Anterior cingulate cortex (tissue), 58 donors: ENCODE results near the gene CDKN2AIP.
"Not testable (repeated sequence)": the region's sequence is repeated elsewhere in the genome, so short reads cannot be mapped to it uniquely, and the experiment has no call there.

Source experiments
- DNase-seq, 58 donors: peaks; one replicate each; lab custom pipeline; 2025; lab: John Stamatoyannopoulos, UW

CDKN2AIP gene

GRCh38 chr4:183447646-183448045, 3.2 kb downstream of the CDKN2AIP start:
- no peak for DNase-seq

DNA sequence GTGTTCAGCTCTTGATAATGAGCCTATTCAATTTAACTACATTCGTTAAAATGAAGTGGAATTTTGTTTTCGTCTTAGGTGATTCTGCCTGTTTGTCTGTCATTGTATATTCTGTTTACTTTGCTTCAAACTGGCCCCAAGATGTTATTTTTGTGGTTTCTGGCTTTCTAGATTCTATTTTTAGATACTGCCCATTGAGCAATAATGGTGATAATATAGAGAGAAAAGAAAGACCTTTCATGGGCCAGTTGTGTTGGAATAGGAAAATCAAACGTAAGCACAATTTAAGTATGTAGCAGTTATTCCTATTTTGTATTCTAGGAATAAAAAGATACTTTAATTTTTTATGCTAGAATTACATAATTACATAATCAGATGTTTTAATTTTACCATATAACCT, 4.0 kb downstream of the CDKN2AIP start:
- DNase-seq = no peak

DNA sequence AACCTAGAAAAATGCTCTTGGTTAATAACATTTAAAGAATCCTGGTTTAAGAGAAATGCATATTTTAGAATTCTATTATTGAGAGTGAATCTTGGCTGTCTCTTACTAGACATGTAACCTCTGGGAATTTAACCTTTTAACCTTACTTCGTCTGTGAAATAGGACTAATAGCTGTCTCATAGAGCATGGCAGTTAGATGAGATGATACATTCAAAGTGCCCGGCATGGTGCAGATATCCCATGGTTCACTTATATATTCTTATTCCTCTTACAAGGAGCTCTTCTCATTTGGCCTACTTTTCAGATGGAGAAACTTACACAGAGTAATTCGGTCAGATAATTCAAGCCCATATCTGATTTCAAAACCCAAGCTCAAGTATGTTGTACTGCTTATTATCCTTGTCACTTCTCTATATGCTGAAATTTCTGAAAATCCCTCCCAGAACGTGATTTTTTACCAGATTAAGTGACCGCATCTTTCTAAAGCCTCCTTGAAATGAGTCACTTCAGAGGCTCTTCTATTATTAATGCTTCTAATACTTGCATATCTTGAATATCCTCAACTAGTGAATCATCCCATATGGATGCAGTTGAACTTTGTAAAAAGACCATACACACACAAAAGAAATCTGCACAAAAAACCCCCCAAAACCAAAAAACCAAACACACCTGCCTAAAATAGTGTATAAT, 4.9 kb downstream of the CDKN2AIP start:
- DNase-seq = no peak

GRCh38 chr4:183450108-183450507, 5.7 kb downstream of the CDKN2AIP start:
- DNase-seq = no peak

- DNase-seq = no peak
Measured at GRCh38 chr4:183455431-183456195, 11.2 kb downstream of the CDKN2AIP start.

GRCh38 chr4:183458005-183458404, 13.6 kb downstream of the CDKN2AIP start:
- DNase-seq = no peak

DNA sequence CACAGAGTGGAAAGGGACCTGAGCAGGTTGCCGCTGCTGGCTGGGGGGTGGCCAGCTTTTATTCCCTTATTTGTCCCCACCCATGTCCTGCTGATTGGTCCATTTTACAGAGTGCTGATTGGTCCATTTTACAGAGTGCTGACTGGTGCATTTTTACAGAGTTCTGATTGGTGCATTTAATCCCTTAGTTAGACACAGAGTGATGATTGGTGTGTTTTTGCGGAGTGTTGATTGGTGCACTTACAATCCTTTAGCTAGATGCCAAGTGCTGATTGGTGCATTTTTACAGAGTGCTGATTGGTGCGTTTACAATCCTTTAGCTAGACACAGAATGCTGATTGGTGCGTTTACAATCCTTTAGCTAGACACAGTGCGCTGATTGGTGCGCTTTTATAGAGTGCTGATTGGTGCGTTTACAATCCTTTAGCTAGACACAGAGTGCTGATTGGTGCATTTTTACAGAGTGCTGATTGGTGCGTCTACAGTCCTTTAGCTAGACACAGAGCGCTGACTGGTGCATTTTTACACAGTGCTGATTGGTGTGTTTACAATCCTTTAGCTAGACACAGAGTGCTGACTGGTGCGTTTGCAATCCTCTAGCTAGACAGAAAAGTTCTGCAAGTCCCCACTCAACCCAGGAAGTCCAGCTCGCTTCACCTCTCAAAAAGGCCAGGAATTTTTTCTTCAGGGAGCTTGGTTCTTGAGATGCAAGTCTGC, 19.6 kb downstream of the CDKN2AIP start:
- DNase-seq = not testable (repeated sequence)

- DNase-seq = peak in 1 of 58 donors; percentile 3
Measured at GRCh38 chr4:183465879-183466278, 21.4 kb downstream of the CDKN2AIP start.

GRCh38 chr4:183467246-183467645, 22.8 kb downstream of the CDKN2AIP start:
- no peak for DNase-seq

DNA sequence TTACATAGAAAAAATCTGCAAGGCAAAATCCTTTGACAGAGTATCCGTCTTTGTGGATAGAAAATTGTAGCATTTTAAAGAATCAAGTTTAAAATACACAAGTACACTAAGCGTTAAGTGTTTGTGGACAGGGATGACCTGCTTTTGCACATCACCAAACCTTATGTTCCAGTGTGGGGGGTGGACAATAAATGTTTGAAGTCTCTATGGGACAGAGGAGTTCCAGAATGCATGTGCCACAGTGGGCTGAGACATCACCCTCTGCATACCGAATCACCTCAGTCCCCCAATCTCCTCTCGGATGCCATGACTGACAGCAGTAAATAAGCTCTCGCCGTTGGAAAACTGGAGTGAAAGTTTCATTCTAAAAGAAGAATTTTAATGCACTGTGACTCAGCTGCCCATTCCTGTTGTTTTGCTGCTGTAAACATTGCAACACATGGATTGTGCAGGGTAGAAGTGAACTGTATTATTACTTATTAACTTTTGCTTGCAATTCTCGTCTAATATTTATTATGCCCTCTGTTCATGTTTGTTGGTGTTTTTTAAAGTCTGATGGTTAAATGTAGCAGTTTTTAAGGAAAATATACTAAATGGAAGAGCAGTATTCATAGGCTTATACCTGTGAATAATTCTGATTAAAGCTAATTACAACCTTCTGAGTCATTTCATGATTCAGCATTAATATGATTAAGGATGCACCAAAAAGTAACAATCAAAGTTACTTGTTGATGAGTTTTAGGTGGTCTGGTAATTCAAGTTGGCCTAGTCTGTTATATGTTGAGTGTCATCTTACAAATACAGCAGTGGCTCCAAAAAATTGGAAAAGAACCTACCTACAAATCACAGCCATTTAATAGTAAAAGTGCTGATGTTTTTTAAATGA, 24.0 kb downstream of the CDKN2AIP start:
- no peak for DNase-seq

- no peak for DNase-seq
Measured at GRCh38 chr4:183469285-183469684, 24.8 kb downstream of the CDKN2AIP start.

DNA sequence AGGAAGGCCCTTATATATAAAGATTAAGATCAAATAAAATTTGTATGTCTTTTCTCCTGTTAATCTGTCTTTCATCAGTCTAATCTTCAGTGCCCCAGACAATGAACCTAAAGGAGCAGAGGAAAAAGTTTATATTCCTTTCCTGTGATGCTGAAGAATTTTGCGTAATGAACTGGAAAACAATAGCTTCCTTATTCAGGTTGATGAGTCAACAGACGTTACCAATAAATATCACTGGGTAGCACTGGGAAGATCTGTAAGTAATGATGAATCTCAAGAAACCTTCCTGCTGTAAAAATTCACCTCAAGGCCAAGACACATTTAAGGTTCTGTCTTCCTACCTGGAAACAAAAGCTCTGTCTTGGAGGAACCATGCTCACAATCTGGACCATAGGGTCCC, 25.5 kb downstream of the CDKN2AIP start:
- no peak for DNase-seq

- no peak for DNase-seq
Measured at GRCh38 chr4:183470821-183471220, 26.4 kb downstream of the CDKN2AIP start.

DNA sequence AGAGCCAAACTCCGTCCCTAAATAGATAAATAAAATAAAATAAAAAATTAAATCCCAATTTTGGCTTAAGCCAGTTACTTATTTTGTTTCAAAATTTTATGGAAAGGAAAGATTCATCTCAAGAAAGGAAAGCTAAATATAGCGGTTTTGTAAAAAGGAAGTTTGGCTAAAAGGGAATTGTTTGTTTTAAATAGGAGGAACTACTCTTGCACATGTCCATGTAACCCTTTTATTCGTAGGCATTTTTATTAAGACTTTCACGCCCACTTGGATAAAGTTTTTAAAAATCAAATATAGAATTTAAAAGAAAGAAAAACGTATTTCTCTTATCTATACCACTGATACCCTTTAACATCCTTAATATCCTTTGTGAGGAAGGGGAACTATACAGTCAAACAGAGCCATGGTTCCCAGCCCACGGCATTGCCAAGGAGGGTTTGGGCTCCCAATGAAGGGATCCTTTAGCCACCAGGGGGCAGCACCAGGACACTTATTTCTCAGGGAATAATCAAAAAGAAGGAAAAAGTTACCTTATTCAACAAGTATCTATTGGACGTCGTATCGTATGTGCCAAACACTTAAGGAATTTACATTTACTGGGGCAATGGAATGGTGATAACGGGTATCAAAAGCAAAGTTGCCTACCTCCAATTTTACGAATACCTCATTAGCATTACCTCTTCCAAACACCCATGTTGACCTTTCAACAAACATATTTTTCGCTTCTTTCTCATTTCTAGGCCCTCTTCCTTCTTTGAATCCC, 27.7 kb downstream of the CDKN2AIP start:
- peak in 54 of 58 donors; percentile 1 to 95 (median 56) for DNase-seq

DNA sequence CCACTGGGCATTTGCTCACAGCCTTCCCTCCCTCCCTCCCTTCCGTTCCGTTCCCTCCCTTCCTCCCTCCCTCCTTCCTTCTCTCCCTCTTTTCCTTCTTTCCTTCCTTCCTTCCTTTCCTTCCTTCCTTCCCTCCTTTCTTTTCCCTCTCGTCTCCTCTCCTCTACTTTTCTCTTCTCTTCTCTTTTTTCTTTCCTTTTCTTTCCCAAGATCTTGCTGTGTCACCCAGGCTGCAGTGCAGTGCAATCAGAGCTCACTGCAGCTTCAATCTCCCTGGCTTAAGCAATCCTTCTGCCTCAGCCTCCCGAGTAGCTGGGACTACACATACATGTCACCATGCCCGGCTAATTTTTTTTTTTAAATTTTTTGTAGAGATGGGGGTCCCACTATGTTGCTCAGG, 33.7 kb downstream of the CDKN2AIP start:
- no peak for DNase-seq

DNA sequence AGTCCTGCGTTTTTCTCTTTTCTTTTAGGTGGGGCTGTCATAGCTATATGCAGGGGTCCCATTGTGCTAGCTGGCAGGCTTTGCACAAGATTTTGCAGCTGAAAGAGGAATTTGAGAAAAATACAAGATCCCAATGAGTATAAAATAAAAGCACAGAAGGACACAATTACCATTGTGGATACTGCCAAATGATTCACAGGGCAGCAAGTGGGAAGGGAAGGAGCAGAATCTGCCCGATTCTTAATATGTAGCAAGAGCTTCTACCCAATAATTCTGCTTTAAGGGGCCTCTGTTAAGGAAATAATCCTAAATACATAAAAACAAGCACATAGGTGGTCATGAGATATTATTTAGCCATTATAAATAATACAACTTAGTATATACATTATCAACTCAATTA, 34.5 kb downstream of the CDKN2AIP start:
- no peak for DNase-seq

DNA sequence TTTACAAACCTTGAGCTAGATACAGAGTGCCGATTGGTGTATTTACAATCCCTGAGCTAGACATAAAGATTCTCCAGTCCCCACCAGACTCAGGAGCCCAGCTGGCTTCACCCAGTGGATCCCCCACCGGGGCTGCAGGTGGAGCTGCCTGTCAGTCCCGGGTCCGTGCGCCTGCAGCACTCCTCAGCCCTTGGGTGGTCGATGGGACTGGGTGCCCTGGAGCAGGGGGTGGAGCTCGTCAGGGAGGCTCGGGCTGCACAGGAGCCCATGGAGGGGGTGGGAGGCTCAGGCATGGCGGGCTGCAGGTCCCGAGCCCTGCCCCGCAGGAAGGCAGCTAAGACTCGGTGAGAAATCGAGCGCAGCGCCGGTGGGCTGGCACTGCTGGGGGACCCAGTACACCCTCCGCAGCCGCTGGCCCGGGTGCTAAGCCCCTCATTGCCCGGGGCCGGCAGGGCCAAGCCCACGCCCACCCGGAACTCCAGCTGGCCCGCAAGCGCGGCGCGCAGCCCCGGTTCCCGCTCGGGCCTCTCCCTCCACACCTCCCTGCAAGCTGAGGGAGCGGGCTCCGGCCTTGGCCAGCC, 38.2 kb downstream of the CDKN2AIP start:
- not testable (repeated sequence) for DNase-seq

GRCh38 chr4:183483997-183484396, 39.6 kb downstream of the CDKN2AIP start:
- DNase-seq = no peak
